HL-60/S4 treated with phorbol 12-myristate 13-acetate at 8.2 ng/mL for 4 days and 3 days (cell line): Measurements from ENCODE around the gene SP3.

Experiments
- in situ Hi-C: fragments of 300-500 bp; cut with MboI; formaldehyde crosslinking; loops from 2 replicates; pipeline ENCODE4 v1.15.0; 2022; ENCODE audit warnings: low sequenced_read_pairs

Gene SP3

GRCh38 chr2:173969886-173970285 lies 4.7 kb upstream of the SP3 start:
- in situ Hi-C loops: no loop called here

GRCh38 chr2:173968551-173968950 lies 3.4 kb upstream of the SP3 start:
- in situ Hi-C loops: no loop called here

GRCh38 chr2:173966274-173967098 lies 1.3 kb upstream of the SP3 start:
- in situ Hi-C loops: no loop called here

- in situ Hi-C loops: no loop called here
These were observed 405 bp downstream of the SP3 start for GRCh38 chr2:173964565-173965371.

- in situ Hi-C loops: no loop called here
These were observed 1.2 kb downstream of the SP3 start for GRCh38 chr2:173963817-173964564.

GRCh38 chr2:173963323-173963816 lies 1.8 kb downstream of the SP3 start:
- in situ Hi-C loops: no loop called here

GRCh38 chr2:173962583-173963110 lies 2.5 kb downstream of the SP3 start:
- in situ Hi-C loops: no loop called here

GRCh38 chr2:173962031-173962430 lies 3.1 kb downstream of the SP3 start:
- in situ Hi-C loops: no loop called here

- in situ Hi-C loops: no loop called here
These were observed 3.8 kb downstream of the SP3 start for GRCh38 chr2:173961346-173961705.

GRCh38 chr2:173959909-173960308 lies 5.3 kb downstream of the SP3 start:
- in situ Hi-C loops: no loop called here

GRCh38 chr2:173959358-173959884 lies 5.8 kb downstream of the SP3 start:
- in situ Hi-C loops: no loop called here

GRCh38 chr2:173958198-173958846 lies 6.9 kb downstream of the SP3 start:
- in situ Hi-C loops: no loop called here

- in situ Hi-C loops: no loop called here
These were observed 7.7 kb downstream of the SP3 start for GRCh38 chr2:173957517-173957916.

GRCh38 chr2:173956454-173956853 lies 8.7 kb downstream of the SP3 start:
- in situ Hi-C loops: no loop called here

GRCh38 chr2:173955867-173956266 lies 9.3 kb downstream of the SP3 start:
- in situ Hi-C loops: no loop called here

- in situ Hi-C loops: no loop called here
These were observed 10.2 kb downstream of the SP3 start for GRCh38 chr2:173955004-173955403.

- in situ Hi-C loops: no loop called here
These were observed 12.1 kb downstream of the SP3 start for GRCh38 chr2:173953047-173953424.

GRCh38 chr2:173952267-173953046 lies 12.7 kb downstream of the SP3 start:
- in situ Hi-C loops: no loop called here

- in situ Hi-C loops: no loop called here
These were observed 16.3 kb downstream of the SP3 start for GRCh38 chr2:173948842-173949241.

- in situ Hi-C loops: no loop called here
These were observed 17.0 kb downstream of the SP3 start for GRCh38 chr2:173948198-173948597.
